Fibroblast of villous mesenchyme (primary cell): ENCODE measurements around the gene OR6B2. TPM values are rescaled to one million over a fixed set of nuclear protein-coding genes. Genes with fewer than 3 reads are reported as not detected.
A peak's percentile ranks its signal among the peaks of the same experiment; 100 is the strongest.

Experiments used
- DNase-seq: peaks from one replicate; pipeline ENCODE4 v3.0.0-alpha.2; 2010; ENCODE audit warnings: low read depth
- H3K4me3 ChIP-seq: 2 replicates; pipeline ENCODE4 v1.5.1; 2011; ENCODE audit warnings: low read depth, mild to moderate bottlenecking, low read length
- total RNA-seq: library from RNA; depleted of rRNA; stranded (reverse); fragments of >200 nt; gene quantifications from 2 replicates; pipeline ENCODE4 v1.2.3, GENCODE V29; 2012
- TF ChIP-seq, protein P1 (sequence below): IDR thresholded peaks from 2 replicates; pipeline ENCODE4 v1.5.1; 2012; ENCODE audit warnings: low read depth, mild to moderate bottlenecking, low read length; ENCODE audit not compliant: insufficient read depth

Gene OR6B2
- total RNA-seq, 1 donor: not detected

DNA sequence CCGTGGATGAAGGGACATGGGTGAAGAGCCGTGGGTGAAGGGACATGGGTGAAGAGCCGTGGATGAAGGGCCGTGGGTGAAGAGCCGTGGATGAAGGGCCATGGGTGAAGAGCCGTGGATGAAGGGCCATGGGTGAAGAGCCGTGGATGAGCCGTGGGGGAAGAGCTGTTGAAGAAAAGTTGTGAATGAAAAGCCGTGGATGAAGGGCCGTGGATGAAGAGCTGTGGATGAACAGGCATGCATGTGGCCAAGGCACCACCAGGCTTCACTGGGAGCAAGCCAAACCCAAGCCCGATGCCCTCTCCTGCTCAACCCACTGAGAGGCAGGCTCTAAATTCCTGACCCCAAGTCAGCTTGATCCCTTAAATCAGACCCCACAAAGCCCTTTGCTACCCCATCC lies 12.5 kb upstream of the OR6B2 start:
- DNase-seq: no peak
- TF ChIP-seq, protein P1, sequence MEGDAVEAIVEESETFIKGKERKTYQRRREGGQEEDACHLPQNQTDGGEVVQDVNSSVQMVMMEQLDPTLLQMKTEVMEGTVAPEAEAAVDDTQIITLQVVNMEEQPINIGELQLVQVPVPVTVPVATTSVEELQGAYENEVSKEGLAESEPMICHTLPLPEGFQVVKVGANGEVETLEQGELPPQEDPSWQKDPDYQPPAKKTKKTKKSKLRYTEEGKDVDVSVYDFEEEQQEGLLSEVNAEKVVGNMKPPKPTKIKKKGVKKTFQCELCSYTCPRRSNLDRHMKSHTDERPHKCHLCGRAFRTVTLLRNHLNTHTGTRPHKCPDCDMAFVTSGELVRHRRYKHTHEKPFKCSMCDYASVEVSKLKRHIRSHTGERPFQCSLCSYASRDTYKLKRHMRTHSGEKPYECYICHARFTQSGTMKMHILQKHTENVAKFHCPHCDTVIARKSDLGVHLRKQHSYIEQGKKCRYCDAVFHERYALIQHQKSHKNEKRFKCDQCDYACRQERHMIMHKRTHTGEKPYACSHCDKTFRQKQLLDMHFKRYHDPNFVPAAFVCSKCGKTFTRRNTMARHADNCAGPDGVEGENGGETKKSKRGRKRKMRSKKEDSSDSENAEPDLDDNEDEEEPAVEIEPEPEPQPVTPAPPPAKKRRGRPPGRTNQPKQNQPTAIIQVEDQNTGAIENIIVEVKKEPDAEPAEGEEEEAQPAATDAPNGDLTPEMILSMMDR: no peak

DNA sequence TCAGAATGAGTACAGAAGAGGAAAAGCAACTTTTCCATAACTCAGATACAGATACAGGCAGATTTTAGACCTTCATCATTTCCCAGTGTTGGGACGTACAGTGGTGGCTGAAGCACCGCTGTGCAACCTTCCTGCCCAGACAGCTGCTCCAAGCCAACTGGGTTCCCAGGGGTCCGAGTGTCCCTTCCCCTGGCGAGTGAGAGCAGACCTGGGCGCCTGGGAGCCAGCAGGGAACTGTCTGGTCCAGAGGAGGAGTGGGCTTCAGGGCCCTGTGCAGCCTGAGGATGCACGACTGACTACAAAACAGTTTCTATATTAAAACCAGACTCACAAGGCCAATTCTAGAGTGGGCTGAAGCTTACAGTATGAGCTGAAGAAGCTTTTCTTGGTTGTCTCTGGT lies 11.1 kb upstream of the OR6B2 start:
- TF ChIP-seq, protein P1: no peak
- no peak for DNase-seq
- H3K4me3 ChIP-seq: no peak overlapping the region

More for the DNA sequence above, 12.5 kb upstream of the OR6B2 start:
- H3K4me3 ChIP-seq: no peak overlapping the region

DNA sequence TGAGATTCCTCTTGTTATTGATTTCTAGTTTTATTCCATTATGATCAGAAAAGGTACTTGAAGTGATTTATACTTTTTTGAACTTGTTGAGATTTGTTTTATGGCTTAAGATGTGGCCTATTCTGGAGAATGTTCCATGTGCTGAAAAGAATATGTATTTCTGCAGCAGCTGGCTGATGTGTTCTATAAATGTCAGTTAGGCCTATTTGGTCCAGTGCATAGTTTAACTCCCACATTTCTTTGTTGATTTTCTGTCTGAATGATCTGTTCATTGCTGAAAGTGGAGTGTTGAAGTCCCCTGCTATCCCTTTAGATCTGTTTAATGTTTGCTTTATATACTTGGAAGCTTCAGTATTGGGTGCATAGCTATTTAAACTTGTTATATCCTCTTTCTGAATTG lies 7.1 kb upstream of the OR6B2 start:
- TF ChIP-seq, protein P1: no peak
- no peak for DNase-seq
- no peak overlapping the region for H3K4me3 ChIP-seq

DNA sequence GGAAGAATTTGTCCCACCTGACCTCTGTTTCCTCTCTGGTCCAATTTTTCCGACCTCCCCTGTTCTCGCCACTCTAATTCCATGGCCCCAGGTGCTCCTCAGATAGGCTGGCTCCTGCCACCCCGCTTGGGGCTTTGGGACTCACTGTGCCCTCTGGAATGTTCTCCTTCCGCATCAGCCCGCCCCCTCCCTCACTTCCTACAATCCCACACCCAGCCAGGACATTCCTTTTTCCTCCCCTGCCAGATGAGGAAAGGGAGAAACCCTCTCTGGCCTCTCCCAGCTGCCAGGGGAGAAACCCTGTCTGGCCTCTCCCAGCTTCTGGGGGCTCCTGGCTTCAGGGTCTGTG lies 3.1 kb upstream of the OR6B2 start:
- H3K4me3 ChIP-seq: no peak overlapping the region
- DNase-seq: no peak
- TF ChIP-seq, protein P1: no peak

DNA sequence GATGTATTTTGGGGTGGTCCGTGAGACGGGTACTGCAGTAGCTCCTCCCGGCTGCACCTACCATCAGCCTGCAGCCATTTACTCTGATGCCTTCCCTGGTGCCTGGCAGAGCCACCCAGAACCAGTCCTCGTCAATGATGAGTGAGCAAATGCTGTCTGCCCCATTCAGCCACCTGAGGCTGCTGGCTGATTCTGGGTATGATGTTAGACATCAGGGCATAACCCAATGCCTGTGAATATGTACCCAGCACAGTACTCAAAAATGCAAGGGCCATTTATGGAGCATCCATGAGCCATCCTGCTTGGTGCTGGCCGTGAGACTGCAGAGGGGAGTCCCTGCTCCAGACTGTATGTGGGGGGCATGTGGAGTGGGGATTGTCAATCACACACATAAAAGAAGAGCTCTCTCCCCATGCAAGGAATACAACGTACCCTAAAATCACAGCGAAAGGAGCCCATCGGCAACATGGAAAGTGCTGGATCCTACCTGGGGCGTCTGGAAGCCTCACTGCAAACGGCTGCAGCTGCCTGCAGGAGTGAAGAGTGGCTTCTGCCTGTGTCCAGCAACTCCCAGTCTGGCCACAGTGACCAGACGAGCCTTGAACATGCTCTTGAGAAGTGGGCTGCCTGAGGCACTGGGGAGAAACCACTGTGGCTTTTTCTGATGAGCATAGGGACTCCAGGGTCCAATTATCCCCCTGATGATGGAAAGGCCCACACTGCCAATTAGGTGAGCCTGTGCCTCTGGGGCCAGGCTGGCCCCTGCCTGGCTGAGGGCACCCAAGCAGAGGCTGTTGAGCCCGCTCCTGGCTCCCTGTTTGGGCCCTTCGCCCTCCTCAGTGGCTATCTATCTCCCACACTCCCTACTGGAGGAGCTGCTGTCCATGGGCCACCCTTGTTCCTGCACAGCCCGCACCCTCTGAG lies 2.4 kb upstream of the OR6B2 start:
- H3K4me3 ChIP-seq: no peak overlapping the region
- TF ChIP-seq, protein P1: no peak
- DNase-seq: no peak

DNA sequence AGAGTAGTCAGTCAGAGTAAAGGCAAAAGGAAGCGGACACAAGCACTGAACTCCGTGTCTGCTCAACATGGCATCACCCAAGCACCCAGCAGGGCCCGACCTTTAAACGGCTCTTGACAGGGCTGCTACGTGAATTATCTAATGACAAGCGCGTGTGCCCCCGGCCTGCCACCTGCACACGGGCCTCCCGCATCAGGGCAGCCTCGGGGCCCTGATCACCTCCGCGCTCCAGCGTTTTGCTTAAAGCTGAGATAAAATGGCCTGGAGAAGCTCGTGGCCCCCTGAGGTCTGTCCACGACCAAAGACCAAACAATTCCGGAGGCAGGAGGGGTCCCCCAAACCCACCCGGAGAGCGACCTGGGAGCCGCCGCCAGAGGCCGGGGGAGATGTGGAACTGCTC lies 5.5 kb downstream of the OR6B2 start:
- DNase-seq: peak; percentile 7
- TF ChIP-seq, protein P1: no peak

More for the DNA sequence above, 5.5 kb downstream of the OR6B2 start:
- peak overlapping the region; percentile 66 for H3K4me3 ChIP-seq
